ENCODE data around the gene TRIP4. TPM values are rescaled to one million over a fixed set of nuclear protein-coding genes. Genes with fewer than 3 reads are reported as not detected.
A peak's percentile ranks its signal among the peaks of the same experiment; 100 is the strongest.

Gene TRIP4
- polyA plus RNA-seq, 2 of the 4 experiments (the other 2 are of a cell fraction): 24.8 to 34.9 TPM

GRCh38 chr15:64460206-64460723 is 72.6 kb downstream of the TRIP4 start, which contains the start of gene ZNF609 (continued):
- TF ChIP-seq HES2 (IDR thresholded peaks at IDR 0.05) (no peak), KDM5A (IDR thresholded peaks at IDR 0.05) (no peak), RCOR1 (IDR thresholded peaks at IDR 0.05; ENCODE audit: low read depth, low read length) (no peak), RFX5 (IDR thresholded peaks at IDR 0.05) (peak; percentile 87), MAFK (IDR thresholded peaks at IDR 0.05; ENCODE audit: partially characterized antibody) (no peak), PHF8 (IDR thresholded peaks at IDR 0.05; ENCODE audit: borderline replicate concordance, low read depth) (no peak), BCL3 (IDR thresholded peaks at IDR 0.05) (peak; percentile 71; the same call in 1 of the 3 replicates), TFCP2L1 (CRISPR knock-in tag; IDR thresholded peaks at IDR 0.05) (no peak), NR3C1 (IDR thresholded peaks at IDR 0.05) (no peak), REST (IDR thresholded peaks at IDR 0.05) (0 out of 2 replicates have a peak, but pooled peaks have one; percentile 12), ZNF302 (CRISPR knock-in tag; IDR thresholded peaks at IDR 0.05) (no peak), FOSB (CRISPR knock-in tag; IDR thresholded peaks at IDR 0.05) (no peak), SMC3 (IDR thresholded peaks at IDR 0.05) (peak; percentile 53; the same call in 2 of the 3 replicates), RARB (CRISPR knock-in tag; IDR thresholded peaks at IDR 0.05) (0 out of 2 replicates have a peak, but pooled peaks have one; percentile 7), GATA3 (IDR thresholded peaks at IDR 0.05; ENCODE audit: borderline replicate concordance) (peak; percentile 65), CTCF (IDR thresholded peaks at IDR 0.05) (0 out of 3 replicates have a peak, but pooled peaks have one; percentile 3)

- peak; percentile 81 to 84 for DNase-seq (ENCODE audit: low read depth in 1 of 2, low spot score in 1 of 2)
- no peak for FAIRE-seq
- peak overlapping the region; percentile 84 for H3K4me2 ChIP-seq
- TF ChIP-seq SMC3 (IDR thresholded peaks at IDR 0.05): 0 out of 3 replicates have a peak, but pooled peaks have one; percentile 4
- peak in 1 of 2 experiments; percentile 58; a peak in 2 of 5 replicates for TF ChIP-seq JUN (IDR thresholded peaks at IDR 0.05)
- TF ChIP-seq RAD21 (conservative IDR thresholded peaks at IDR 0.05 in 1 of 2, IDR thresholded peaks at IDR 0.05 in 1 of 2): peak; percentile 33 to 35; a peak in 3 of 5 replicates
- TF ChIP-seq SREBF2 (IDR thresholded peaks at IDR 0.05): no peak
- peaks cover 42% of the 10 kb centered on the region for H3K4me1 ChIP-seq
- ChIA-PET CTCF (interaction anchor here (0.5 to 4.2 kb wide), 17 partner anchors 9 to 267 kb away, joined by 3 to 16 read pairs (median 3); no protein-coding TSS in a partner anchor), POLR2A (interaction anchor here (1.0 to 1.3 kb wide), 4 partner anchors 17 to 529 kb away, joined by 4 to 6 read pairs (median 5); partner anchors contain the start of genes SPG21 and TRIP4)
- ATAC-seq: peak; percentile 73 to 82
- peak overlapping the region; percentile 85 for H3K4me3 ChIP-seq
- WGBS (ENCODE audit: missing lambda C conversion rate): under 1% methylated on average over 16 of the region's 56 CpGs
- no peaks in the 10 kb centered on the region for H3K9me3 ChIP-seq
- peak overlapping the region; percentile 98 for H3K27ac ChIP-seq
These were observed 73.4 kb downstream of the TRIP4 start for GRCh38 chr15:64460724-64461720.
